GM18511 (cell line): ENCODE results near the gene CTNNA2.
"Not testable (repeated sequence)": the region's sequence is repeated elsewhere in the genome, so short reads cannot be mapped to it uniquely, and the experiment has no call there.

Source experiments
- ATAC-seq: cut with Tn5 transposase; IDR thresholded peaks from one replicate; pipeline ENCODE4 v1.9.1; 2021; ENCODE audit warnings: mild to moderate bottlenecking, moderate library complexity; ENCODE audit not compliant: unreplicated experiment

Gene CTNNA2

DNA sequence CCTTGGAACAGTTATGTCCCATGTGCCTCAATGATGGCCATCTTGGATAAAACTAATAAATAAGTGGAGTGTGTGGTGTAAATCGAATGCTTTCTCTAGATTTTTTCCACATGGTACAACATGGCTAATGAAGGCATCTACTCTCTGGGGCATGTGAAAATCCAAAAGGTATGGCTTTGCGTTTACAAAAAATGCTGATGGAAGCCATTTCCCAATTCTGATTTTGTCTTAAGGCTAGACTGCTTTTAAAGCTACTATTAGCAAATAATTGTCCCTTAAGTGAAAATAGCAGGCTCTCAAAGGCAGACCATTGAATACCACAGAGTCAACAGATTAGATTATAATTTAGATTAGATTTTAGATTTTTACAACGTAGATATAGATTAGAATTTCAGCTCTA is 608.0 kb downstream of the CTNNA2 start:
- ATAC-seq: no peak

- no peak for ATAC-seq
Measured at GRCh38 chr2:80122675-80123074, 609.8 kb downstream of the CTNNA2 start.

- no peak for ATAC-seq
Measured at GRCh38 chr2:80126596-80127189, 613.8 kb downstream of the CTNNA2 start.

DNA sequence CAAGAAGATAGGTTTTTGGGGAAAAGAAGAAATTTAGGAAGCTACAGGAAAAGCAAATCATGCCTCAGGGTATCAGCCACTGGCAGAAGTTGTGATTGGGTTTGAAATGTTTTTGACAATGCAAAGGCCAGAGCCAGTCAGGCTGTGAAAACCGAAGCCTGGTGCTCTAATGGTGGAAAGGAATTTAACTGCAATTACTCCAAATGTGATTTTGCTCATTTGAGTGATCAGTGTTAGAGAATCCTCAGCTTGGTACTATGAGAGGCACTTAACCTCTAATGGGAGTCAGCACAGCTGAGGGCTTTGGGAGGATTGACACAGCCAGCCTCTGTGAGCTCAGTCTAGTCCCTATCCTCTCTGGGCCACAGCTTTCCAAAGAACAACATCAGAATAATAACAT is 615.2 kb downstream of the CTNNA2 start:
- ATAC-seq: no peak

DNA sequence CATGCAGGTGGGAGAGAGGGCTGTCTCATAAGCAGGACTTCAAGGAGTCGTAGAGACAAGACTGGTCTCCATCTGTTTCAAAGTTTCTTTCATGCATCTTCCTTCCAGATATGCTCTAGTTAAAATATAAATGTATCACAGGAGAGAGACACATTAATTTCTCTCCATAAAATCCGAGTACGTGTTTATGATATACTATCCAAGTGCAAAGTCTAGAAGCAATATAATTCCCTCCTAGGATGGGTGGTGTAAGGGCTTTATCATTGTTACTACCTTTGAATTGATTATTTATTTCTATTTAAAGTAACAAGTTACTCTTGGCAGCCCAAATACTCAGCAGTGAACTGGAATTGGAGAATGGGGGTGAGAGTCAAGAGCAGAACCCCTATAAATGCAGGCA is 619.4 kb downstream of the CTNNA2 start:
- ATAC-seq: no peak

- ATAC-seq: no peak
Measured at GRCh38 chr2:80135001-80135400, 622.1 kb downstream of the CTNNA2 start.

GRCh38 chr2:80136338-80136737 is 623.5 kb downstream of the CTNNA2 start:
- no peak for ATAC-seq

DNA sequence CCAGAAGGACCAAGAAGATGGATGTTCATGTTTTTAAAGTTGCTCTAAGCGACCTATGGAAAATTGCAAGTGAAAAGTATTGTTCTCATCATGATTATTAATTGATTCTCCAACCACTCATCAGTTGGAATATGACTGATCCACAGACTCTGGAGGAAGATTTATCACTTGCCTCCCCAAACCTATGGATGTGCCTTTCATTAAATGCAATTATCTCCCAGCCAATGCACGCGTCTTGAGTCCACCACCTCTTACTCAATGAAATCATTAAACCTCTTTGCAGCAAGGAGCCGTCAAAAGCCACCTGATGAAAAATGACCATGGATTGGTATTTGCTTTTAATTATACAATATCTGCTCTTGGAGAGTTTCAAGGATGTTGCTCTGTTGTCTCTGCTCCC is 626.1 kb downstream of the CTNNA2 start:
- no peak for ATAC-seq

- ATAC-seq: no peak
Measured at GRCh38 chr2:80141007-80141726, 628.3 kb downstream of the CTNNA2 start.

- no peak for ATAC-seq
Measured at GRCh38 chr2:80145499-80145898, 632.6 kb downstream of the CTNNA2 start.

DNA sequence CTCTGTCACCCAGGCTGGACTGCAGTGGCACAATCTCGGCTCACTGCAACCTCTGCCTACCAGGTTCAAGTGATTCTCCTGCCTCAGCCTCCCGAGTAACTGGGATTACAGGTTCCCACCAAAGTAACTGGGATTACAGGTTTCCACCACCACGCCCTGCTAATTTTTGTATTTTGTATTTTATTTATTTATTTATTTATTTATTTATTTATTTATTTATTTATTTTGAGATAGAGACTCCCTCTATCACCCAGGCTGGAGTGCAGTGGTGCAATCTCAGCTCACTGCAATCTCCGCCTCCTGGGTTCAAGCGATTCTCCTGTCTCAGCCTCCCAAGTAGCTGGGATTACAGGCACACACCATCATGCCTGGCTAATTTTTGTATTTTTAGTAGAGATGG is 633.9 kb downstream of the CTNNA2 start:
- ATAC-seq: not testable (repeated sequence)

- no peak for ATAC-seq
Measured at GRCh38 chr2:80147690-80148089, 634.8 kb downstream of the CTNNA2 start.

DNA sequence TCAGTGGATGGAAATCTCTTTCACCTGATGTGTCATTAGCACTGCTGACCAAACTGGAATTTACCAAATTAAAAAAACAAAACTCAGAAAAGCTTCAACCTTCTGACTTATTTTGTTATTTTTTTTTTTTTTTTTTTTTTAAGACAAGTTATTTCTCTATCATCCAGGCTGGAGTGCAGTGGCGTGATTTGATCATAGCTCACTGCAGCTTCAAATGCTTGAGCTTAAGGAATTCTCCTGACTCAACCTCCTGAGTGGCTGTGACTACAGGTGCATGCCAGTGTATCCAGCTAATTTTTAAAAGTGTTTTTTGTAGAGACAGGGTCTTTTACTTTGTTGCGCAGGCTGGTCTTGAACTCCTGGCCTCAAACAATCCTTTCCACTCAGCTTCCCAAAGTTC is 636.1 kb downstream of the CTNNA2 start:
- no peak for ATAC-seq

DNA sequence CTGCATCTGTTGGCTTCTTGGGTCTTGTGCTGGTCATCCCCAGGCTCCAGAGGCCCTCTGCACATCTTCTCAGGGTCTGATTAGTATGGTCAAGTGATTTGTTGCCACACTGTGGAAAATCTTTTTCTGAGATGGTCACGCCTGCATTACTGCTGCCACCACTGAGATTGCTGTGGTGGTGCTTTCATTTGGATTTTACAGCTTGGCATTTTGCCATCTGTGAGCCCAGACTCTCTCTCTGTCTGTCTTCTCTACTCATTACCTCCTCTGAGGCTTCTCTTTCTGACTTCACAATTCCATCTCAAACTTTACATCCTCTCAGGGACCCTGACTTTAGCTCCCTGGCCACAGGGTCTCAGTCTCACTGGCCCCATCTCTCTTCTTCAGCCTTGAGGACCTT is 637.1 kb downstream of the CTNNA2 start:
- ATAC-seq: no peak

GRCh38 chr2:80151248-80151647 is 638.4 kb downstream of the CTNNA2 start:
- no peak for ATAC-seq

DNA sequence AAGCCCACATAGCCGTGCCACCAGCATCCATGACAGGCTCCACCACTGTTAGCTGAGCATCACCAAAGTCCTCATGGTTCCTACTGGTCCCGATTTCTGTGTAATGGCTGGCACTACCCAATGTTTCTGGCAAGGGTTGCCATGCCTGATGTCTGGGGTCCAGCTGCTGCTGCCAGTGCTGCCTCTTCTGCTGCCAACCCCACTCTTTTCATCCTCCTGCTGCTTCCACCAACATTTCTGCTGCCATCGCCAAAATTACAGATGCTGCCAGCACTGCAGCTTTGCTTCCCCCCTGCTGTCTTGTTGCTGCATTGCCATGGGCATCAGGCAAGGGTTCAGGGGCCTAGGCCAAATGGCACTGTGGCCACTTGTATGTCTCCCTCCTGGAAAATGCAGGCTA is 638.8 kb downstream of the CTNNA2 start:
- ATAC-seq: no peak

- ATAC-seq: no peak
Measured at GRCh38 chr2:80153151-80153550, 640.3 kb downstream of the CTNNA2 start.

DNA sequence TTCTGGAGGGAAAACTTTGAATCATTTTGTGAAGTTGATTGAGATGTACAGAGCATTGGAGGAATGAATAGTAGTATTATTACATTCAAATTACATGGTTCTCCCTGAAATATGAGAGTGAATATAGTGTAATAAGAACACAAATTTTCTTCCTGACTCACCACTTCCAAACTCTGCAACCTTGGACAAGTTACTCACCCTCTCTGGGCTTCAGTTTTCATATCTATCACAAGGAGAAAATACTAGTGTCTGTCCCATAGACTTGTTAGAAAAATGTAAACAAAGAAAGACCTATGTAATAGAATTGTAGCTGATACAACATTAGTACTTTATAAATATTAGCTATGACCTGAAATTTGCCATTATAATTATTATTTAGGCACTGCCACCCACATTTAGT is 640.9 kb downstream of the CTNNA2 start:
- ATAC-seq: no peak

- ATAC-seq: no peak
Measured at GRCh38 chr2:80154231-80154915, 641.5 kb downstream of the CTNNA2 start.

- ATAC-seq: no peak
Measured at GRCh38 chr2:80164375-80164774, 651.5 kb downstream of the CTNNA2 start.

- ATAC-seq: no peak
Measured at GRCh38 chr2:80166483-80167171, 653.8 kb downstream of the CTNNA2 start.
